IMR-90 (cell line): ENCODE measurements around the gene MEF2C. TPM values are rescaled to one million over a fixed set of nuclear protein-coding genes. Genes with fewer than 3 reads are reported as not detected.
A peak's percentile ranks its signal among the peaks of the same experiment; 100 is the strongest.

ENCODE experiments used
- ATAC-seq: fragments of 200-7000 bp; cut with Tn5 transposase; 2 replicates; pipeline ENCODE4 v1.9.1; 2020; ENCODE audit warnings: low read depth, mild to moderate bottlenecking, moderate library complexity
- BruUV-seq: library from RNA; stranded (reverse); fragments of 400-500 nt; replicated peaks from 2 replicates; lab custom pipeline; 2021; lab: Mats Ljungman, UMichigan
- CTCF ChIA-PET: fragments of 300-600 bp; formaldehyde crosslinking; extraction: SDS; loops from one replicate; lab custom pipeline; 2021; ENCODE audit warnings: antibody characterized with exemption; lab: Yijun Ruan, JAX
- POLR2A ChIA-PET: fragments of 300-600 bp; sonication (Branson Sonifier 250); formaldehyde crosslinking; loops from one replicate; lab custom pipeline; 2022; ENCODE audit warnings: antibody characterized with exemption; ENCODE audit not compliant: unreplicated experiment; lab: Charles Lee
- DNase-seq: peaks from one replicate; pipeline ENCODE4 v3.0.0; 2013
- H2AFZ ChIP-seq: replicated peaks from 2 replicates; pipeline ENCODE3; 2013; ENCODE audit warnings: low read length, mild to moderate bottlenecking; ENCODE audit not compliant: poor library complexity
- H2AK5ac ChIP-seq: 2 replicates; pipeline ENCODE4 v1.6.1; 2013; ENCODE audit warnings: low read depth, low read length, inconsistent platforms
- H2AK9ac ChIP-seq: replicated peaks from 2 replicates; pipeline ENCODE3; 2013; ENCODE audit warnings: mild to moderate bottlenecking, low read depth, low read length, moderate library complexity; ENCODE audit not compliant: poor library complexity
- H2BK120ac ChIP-seq: 2 replicates; pipeline ENCODE4 v1.6.1; 2013; ENCODE audit warnings: low read depth, low read length, inconsistent platforms
- H2BK15ac ChIP-seq: 3 replicates; pipeline ENCODE4 v1.6.1; 2013; ENCODE audit warnings: low read depth, low read length, inconsistent platforms
- H2BK20ac ChIP-seq: 2 replicates; pipeline ENCODE4 v1.6.1; 2013; ENCODE audit warnings: low read depth, mild to moderate bottlenecking, inconsistent platforms, low read length, moderate library complexity
- H2BK5ac ChIP-seq: 2 replicates; pipeline ENCODE4 v1.6.1; 2013; ENCODE audit warnings: mild to moderate bottlenecking, low read depth, low read length, inconsistent platforms; ENCODE audit not compliant: poor library complexity, severe bottlenecking
- H3K14ac ChIP-seq: replicated peaks from 2 replicates; pipeline ENCODE4 v1.6.1; 2013; ENCODE audit warnings: low read depth, low read length, inconsistent platforms
- H3K18ac ChIP-seq: 2 replicates; pipeline ENCODE4 v1.6.1; 2013; ENCODE audit warnings: low read depth, low read length, control low read depth
- H3K23ac ChIP-seq: 2 replicates; pipeline ENCODE4 v1.6.1; 2013; ENCODE audit warnings: low read depth, low read length, inconsistent platforms
- H3K27ac ChIP-seq: 2 replicates; pipeline ENCODE4 v1.5.1; 2013; ENCODE audit warnings: mild to moderate bottlenecking, control low read depth, low read length; ENCODE audit not compliant: insufficient read depth
- H3K27me3 ChIP-seq: 2 replicates; pipeline ENCODE4 v1.6.1; 2013; ENCODE audit warnings: low read length; ENCODE audit not compliant: control insufficient read depth, insufficient read depth
- H3K36me3 ChIP-seq: 2 replicates; pipeline ENCODE4 v1.6.1; 2013; ENCODE audit warnings: low read length, mixed read lengths; ENCODE audit not compliant: control insufficient read depth, insufficient read depth
- H3K4ac ChIP-seq: 2 replicates; pipeline ENCODE4 v1.6.1; 2013; ENCODE audit warnings: low read depth, low read length, inconsistent platforms
- H3K4me1 ChIP-seq: 2 replicates; pipeline ENCODE4 v1.6.1; 2013; ENCODE audit warnings: low read length, mixed read lengths; ENCODE audit not compliant: control insufficient read depth, insufficient read depth
- H3K4me2 ChIP-seq: 2 replicates; pipeline ENCODE4 v1.6.1; 2013; ENCODE audit warnings: low read depth, mild to moderate bottlenecking, control low read depth, low read length, moderate library complexity
- H3K4me3 ChIP-seq: 2 replicates; pipeline ENCODE4 v1.5.1; 2013; ENCODE audit warnings: low read depth, mild to moderate bottlenecking, control low read depth, low read length, moderate library complexity; ENCODE audit not compliant: insufficient read depth
- H3K56ac ChIP-seq: 2 replicates; pipeline ENCODE4 v1.6.1; 2013; ENCODE audit warnings: low read length, inconsistent platforms; ENCODE audit not compliant: insufficient read depth; ENCODE audit errors: extremely low read depth
- H3K79me1 ChIP-seq, 2 experiments: 2 replicates each; pipeline ENCODE4 v1.6.1; 2013; ENCODE audit warnings: low read length in 2 of 2, inconsistent platforms in 1 of 2, low read depth in 1 of 2
- H3K9ac ChIP-seq: 2 replicates; pipeline ENCODE4 v1.6.1; 2013; ENCODE audit warnings: low read depth, low read length, control low read depth
- H3K9me1 ChIP-seq: 2 replicates; pipeline ENCODE4 v1.6.1; 2013; ENCODE audit warnings: low read length, inconsistent platforms; ENCODE audit not compliant: insufficient read depth
- H3K9me3 ChIP-seq: 2 replicates; pipeline ENCODE4 v1.6.1; 2013; ENCODE audit warnings: low read length; ENCODE audit not compliant: control insufficient read depth, insufficient read depth
- H4K20me1 ChIP-seq: 2 replicates; pipeline ENCODE4 v1.6.1; 2013; ENCODE audit warnings: low read length, inconsistent platforms; ENCODE audit not compliant: insufficient read depth
- H4K5ac ChIP-seq: 2 replicates; pipeline ENCODE4 v1.6.1; 2013; ENCODE audit warnings: mild to moderate bottlenecking, low read depth, low read length, control low read depth
- H4K8ac ChIP-seq, 2 experiments: 2 replicates each; pipeline ENCODE4 v1.6.1; 2013; ENCODE audit warnings: low read depth in 2 of 2, low read length in 2 of 2, control low read depth in 1 of 2, inconsistent platforms in 1 of 2
- H4K91ac ChIP-seq: 2 replicates; pipeline ENCODE4 v1.6.1; 2013; ENCODE audit warnings: low read depth, low read length, inconsistent platforms; ENCODE audit not compliant: insufficient read depth
- MAFK ChIP-seq: IDR thresholded peaks from 2 replicates; pipeline ENCODE4 v1.6.1; 2012; ENCODE audit warnings: low read depth, low read length, improper control_type of control experiment
- MXI1 ChIP-seq: IDR thresholded peaks from 2 replicates; pipeline ENCODE4 v1.6.1; 2012; ENCODE audit warnings: low read depth, mild to moderate bottlenecking, low read length, moderate library complexity, borderline replicate concordance
- NFE2L2 ChIP-seq: fragments of 150-350 bp; IDR thresholded peaks from 2 replicates; pipeline ENCODE4 v1.6.1; 2016; ENCODE audit warnings: low read depth, mild to moderate bottlenecking, low read length
- RCOR1 ChIP-seq: IDR thresholded peaks from 2 replicates; pipeline ENCODE4 v1.6.1; 2012; ENCODE audit warnings: mild to moderate bottlenecking, low read length, improper control_type of control experiment; ENCODE audit not compliant: insufficient replicate concordance
- RFX5 ChIP-seq: IDR thresholded peaks from 2 replicates; pipeline ENCODE4 v1.8.0; 2012; ENCODE audit warnings: low read depth, mild to moderate bottlenecking, low read length, moderate library complexity
- SMC3 ChIP-seq: fragments of 150-350 bp; IDR thresholded peaks from 2 replicates; pipeline ENCODE4 v1.6.1; 2016; ENCODE audit warnings: low read depth, mild to moderate bottlenecking, antibody characterized with exemption, low read length, moderate library complexity
- WGBS, 2 experiments: methylation state at CpG; one replicate each; pipeline versions ENCODE4 v1.1.5 to v1.1.7; 2013; ENCODE audit warnings: missing lambda C conversion rate in 2 of 2; ENCODE audit not compliant: insufficient read length in 1 of 2; ENCODE audit errors: extremely low coverage in 2 of 2; 5-methylcytosine and 5-hydroxymethylcytosine counted together
- dilution Hi-C: fragments of 300-500 bp; cut with HindIII; formaldehyde crosslinking; loops from one replicate; pipeline ENCODE4 v1.14.3; 2018; ENCODE audit warnings: low sequenced_read_pairs; ENCODE audit not compliant: unreplicated experiment
- in situ Hi-C: fragments of 300-500 bp; cut with MboI; formaldehyde crosslinking; loops from 3 replicates; pipeline ENCODE4 v1.14.3; 2019; ENCODE audit warnings: low sequenced_read_pairs, inconsistent platforms, mixed read lengths
- intact Hi-C: fragments of 100-400 bp; cut with micrococcal nuclease; formaldehyde crosslinking; loops from 2 replicates; pipeline ENCODE4 v1.10.0; 2022
- polyA plus RNA-seq, 3 experiments: library from polyadenylated mRNA; depleted of rRNA; stranded (reverse); fragments of >200 nt; gene quantifications; 2 replicates each; pipeline ENCODE4 v1.2.3, GENCODE V29; 2012; ENCODE audit warnings: low replicate concordance in 1 of 3
- total RNA-seq: library from RNA; depleted of rRNA; stranded (reverse); fragments of >200 nt; gene quantifications from 2 replicates; pipeline ENCODE4 v1.2.3, GENCODE V29; 2012
- TF ChIP-seq, protein P1 (sequence below): fragments of 150-350 bp; IDR thresholded peaks from 2 replicates; pipeline ENCODE4 v1.6.1; 2017; ENCODE audit warnings: mild to moderate bottlenecking, antibody characterized with exemption, low read length, low read depth
- TF ChIP-seq, protein P2 (sequence below): conservative IDR thresholded peaks from 2 replicates; pipeline ENCODE4 v1.5.1; 2012; ENCODE audit warnings: mild to moderate bottlenecking, low read depth, low read length, improper control_type of control experiment
- TF ChIP-seq, protein P3 (sequence below): fragments of 150-350 bp; IDR thresholded peaks from 2 replicates; pipeline ENCODE4 v1.6.1; 2016; ENCODE audit warnings: low read depth, mild to moderate bottlenecking, low read length, moderate library complexity, borderline replicate concordance

MEF2C gene
- total and polyA plus RNA-seq, 2 of the 4 experiments (the other 2 are of a cell fraction), result 1.5 to 6.8 TPM

DNA sequence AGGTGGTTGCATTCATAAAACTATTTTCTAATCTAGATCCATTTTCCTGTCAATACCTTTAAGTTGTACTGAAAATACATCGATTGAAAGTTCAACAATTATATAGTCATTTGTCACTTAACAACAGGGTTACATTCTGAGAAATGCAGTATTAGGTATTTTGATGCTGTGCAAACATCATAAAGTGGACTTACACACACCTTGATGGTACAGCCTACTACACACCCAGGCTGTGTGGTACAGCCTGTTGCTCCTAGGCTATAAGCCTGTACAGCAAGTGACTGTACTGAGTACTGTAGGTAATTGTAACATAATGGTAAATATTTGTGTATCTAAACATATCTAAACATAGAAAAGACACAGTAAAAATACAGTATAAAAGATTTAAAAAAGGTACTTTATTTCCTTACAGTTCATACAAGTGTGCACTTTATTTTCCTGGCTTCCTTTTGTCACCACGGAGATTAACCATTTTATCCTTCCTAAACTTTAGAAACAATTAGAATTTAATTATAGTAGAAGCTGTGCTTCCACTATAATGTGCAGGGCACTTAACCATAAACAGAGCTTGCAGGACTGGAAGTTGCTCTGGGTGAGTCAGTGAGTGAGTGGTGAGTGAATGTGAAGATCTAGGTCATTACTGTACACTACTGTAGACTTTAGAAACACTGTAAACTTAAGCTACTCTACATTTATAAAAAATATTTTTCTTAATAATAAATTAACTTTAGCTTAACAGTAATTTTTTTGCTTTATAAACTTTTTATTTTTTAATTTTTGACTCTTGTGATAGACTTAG, 42.9 kb upstream of the MEF2C start:
- Histone ChIP-seq H4K91ac (no peak overlapping the region), H3K4me2 (no peak overlapping the region), H4K20me1 (no peaks in the 10 kb centered on the region), H3K9me3 (no peaks in the 10 kb centered on the region), H2AK5ac (no peak overlapping the region), H2BK120ac (no peak overlapping the region), H2BK15ac (no peak overlapping the region), H3K14ac (no peak overlapping the region), H3K4me3 (no peak overlapping the region), H3K4ac (no peak overlapping the region), H3K56ac (no peak overlapping the region), H2BK5ac (no peak overlapping the region), H2BK20ac (no peak overlapping the region), H3K4me1 (no peaks in the 10 kb centered on the region), H4K5ac (no peak overlapping the region), H3K36me3 (no peaks in the 10 kb centered on the region), H3K27ac (no peak overlapping the region), H3K27me3 (no peaks in the 10 kb centered on the region), H3K79me1 (no peaks in the 10 kb centered on the region), H3K9ac (no peak overlapping the region), H2AK9ac (no peak overlapping the region), H2AFZ (no peak overlapping the region), H4K8ac (no peak overlapping the region), H3K23ac (no peak overlapping the region), H3K18ac (no peak overlapping the region), H3K9me1 (0 out of 2 replicates have a peak, but pooled peaks cover 3% of the 10 kb centered on the region)
- dilution Hi-C loops (no loop called here), in situ Hi-C loops (no loop called here), intact Hi-C loops (no loop called here)
- POLR2A ChIA-PET, result no interaction called here
- no peak for TF ChIP-seq NFE2L2
- no peak for TF ChIP-seq MAFK
- TF ChIP-seq SMC3, result no peak
- TF ChIP-seq, protein P1, sequence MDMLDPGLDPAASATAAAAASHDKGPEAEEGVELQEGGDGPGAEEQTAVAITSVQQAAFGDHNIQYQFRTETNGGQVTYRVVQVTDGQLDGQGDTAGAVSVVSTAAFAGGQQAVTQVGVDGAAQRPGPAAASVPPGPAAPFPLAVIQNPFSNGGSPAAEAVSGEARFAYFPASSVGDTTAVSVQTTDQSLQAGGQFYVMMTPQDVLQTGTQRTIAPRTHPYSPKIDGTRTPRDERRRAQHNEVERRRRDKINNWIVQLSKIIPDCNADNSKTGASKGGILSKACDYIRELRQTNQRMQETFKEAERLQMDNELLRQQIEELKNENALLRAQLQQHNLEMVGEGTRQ, result no peak
- TF ChIP-seq, protein P2, sequence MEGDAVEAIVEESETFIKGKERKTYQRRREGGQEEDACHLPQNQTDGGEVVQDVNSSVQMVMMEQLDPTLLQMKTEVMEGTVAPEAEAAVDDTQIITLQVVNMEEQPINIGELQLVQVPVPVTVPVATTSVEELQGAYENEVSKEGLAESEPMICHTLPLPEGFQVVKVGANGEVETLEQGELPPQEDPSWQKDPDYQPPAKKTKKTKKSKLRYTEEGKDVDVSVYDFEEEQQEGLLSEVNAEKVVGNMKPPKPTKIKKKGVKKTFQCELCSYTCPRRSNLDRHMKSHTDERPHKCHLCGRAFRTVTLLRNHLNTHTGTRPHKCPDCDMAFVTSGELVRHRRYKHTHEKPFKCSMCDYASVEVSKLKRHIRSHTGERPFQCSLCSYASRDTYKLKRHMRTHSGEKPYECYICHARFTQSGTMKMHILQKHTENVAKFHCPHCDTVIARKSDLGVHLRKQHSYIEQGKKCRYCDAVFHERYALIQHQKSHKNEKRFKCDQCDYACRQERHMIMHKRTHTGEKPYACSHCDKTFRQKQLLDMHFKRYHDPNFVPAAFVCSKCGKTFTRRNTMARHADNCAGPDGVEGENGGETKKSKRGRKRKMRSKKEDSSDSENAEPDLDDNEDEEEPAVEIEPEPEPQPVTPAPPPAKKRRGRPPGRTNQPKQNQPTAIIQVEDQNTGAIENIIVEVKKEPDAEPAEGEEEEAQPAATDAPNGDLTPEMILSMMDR, result no peak
- TF ChIP-seq MXI1, result no peak
- no peak for TF ChIP-seq RFX5
- TF ChIP-seq, protein P3, sequence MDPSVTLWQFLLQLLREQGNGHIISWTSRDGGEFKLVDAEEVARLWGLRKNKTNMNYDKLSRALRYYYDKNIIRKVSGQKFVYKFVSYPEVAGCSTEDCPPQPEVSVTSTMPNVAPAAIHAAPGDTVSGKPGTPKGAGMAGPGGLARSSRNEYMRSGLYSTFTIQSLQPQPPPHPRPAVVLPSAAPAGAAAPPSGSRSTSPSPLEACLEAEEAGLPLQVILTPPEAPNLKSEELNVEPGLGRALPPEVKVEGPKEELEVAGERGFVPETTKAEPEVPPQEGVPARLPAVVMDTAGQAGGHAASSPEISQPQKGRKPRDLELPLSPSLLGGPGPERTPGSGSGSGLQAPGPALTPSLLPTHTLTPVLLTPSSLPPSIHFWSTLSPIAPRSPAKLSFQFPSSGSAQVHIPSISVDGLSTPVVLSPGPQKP, result no peak
- TF ChIP-seq RCOR1, result no peak
- ATAC-seq, result peak; percentile 91
- DNase-seq, result peak; percentile 47
- no TSS peak for BruUV-seq
- CTCF ChIA-PET, result interaction anchor here (1.6 kb wide), 1 partner anchor 96 kb away, joined by 4 read pairs; no protein-coding TSS in a partner anchor
- WGBS, 2 experiments, result no CpG with 5 or more reads among the region's 2 CpGs
